Mammary epithelial cell (primary cell): ENCODE measurements around the gene TUSC2.

Experiments used
- EZH2 ChIP-seq: IDR thresholded peaks from 2 replicates; pipeline ENCODE4 v1.6.1; 2012; ENCODE audit warnings: low read length, inconsistent platforms, borderline replicate concordance
- TF ChIP-seq, protein P1 (sequence below), 2 donors: IDR thresholded peaks in 1 of 2; conservative IDR thresholded peaks in 1 of 2; 2 replicates each; pipeline ENCODE4 v1.5.1; 2011 to 2012; ENCODE audit warnings: inconsistent platforms in 2 of 2, low read length in 2 of 2, mild to moderate bottlenecking in 2 of 2, control low read depth in 1 of 2, low read depth in 1 of 2; ENCODE audit not compliant: insufficient read depth in 1 of 2; ENCODE audit errors: extremely low read depth in 1 of 2

DNA sequence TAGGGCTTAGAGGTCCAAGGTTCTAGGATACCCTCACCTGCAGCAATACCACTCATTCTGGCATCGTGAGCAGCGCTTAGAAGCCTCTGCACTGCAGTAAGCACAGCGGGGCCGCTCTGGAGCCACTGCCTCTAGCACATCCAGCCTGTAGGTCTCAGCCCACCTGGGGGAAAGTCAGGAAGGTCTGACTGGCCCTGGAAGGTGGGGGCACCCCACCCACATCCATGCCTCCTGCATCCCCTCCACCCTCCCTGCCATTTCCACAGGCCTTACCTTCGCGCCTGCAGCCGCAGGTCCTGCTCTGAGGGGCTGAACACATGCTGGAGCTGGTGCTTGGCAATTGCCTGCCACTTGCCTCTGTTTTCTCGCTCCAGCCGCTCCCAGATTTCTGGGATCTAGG lies 13.5 kb upstream of the TUSC2 start:
- TF ChIP-seq, protein P1, sequence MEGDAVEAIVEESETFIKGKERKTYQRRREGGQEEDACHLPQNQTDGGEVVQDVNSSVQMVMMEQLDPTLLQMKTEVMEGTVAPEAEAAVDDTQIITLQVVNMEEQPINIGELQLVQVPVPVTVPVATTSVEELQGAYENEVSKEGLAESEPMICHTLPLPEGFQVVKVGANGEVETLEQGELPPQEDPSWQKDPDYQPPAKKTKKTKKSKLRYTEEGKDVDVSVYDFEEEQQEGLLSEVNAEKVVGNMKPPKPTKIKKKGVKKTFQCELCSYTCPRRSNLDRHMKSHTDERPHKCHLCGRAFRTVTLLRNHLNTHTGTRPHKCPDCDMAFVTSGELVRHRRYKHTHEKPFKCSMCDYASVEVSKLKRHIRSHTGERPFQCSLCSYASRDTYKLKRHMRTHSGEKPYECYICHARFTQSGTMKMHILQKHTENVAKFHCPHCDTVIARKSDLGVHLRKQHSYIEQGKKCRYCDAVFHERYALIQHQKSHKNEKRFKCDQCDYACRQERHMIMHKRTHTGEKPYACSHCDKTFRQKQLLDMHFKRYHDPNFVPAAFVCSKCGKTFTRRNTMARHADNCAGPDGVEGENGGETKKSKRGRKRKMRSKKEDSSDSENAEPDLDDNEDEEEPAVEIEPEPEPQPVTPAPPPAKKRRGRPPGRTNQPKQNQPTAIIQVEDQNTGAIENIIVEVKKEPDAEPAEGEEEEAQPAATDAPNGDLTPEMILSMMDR (conservative IDR thresholded peaks at IDR 0.05 in 1 of 2, IDR thresholded peaks at IDR 0.05 in 1 of 2; ENCODE audit: extremely low read depth in 1 of 2, insufficient read depth in 1 of 2, low read depth in 1 of 2, low read length in 2 of 2) = no peak
- TF ChIP-seq EZH2 = no peak
